GM12878 (cell line): ENCODE results near the gene MICAL3. TPM values are rescaled to one million over a fixed set of nuclear protein-coding genes. Genes with fewer than 3 reads are reported as not detected.

Experiments
- ATAC-seq: fragments of 200-7000 bp; cut with Tn5 transposase; 3 replicates; pipeline ENCODE4 v1.9.1; 2020; ENCODE audit warnings: mild to moderate bottlenecking, moderate library complexity
- BruUV-seq: library from RNA; stranded (reverse); fragments of 400-500 nt; replicated peaks from 2 replicates; lab custom pipeline; 2021; lab: Mats Ljungman, UMichigan
- CTCF ChIA-PET: fragments of 300-600 bp; sonication (Branson Sonifier 250); formaldehyde crosslinking; extraction: SDS; loops from one replicate; lab custom pipeline; 2021; ENCODE audit warnings: inconsistent platforms; lab: Yijun Ruan, JAX
- POLR2A ChIA-PET: fragments of 350-600 bp; formaldehyde crosslinking; extraction: SDS; loops from one replicate; lab custom pipeline; 2021; ENCODE audit warnings: inconsistent platforms; lab: Charles Lee
- RAD21 ChIA-PET: fragments of 300-600 bp; sonication (Branson Sonifier 250); formaldehyde crosslinking; loops from one replicate; lab custom pipeline; 2023; ENCODE audit warnings: antibody characterized with exemption; ENCODE audit not compliant: unreplicated experiment; lab: Charles Lee
- SMC1A ChIA-PET: fragments of 300-600 bp; sonication (Branson Sonifier 250); formaldehyde crosslinking; loops from one replicate; lab custom pipeline; 2023; ENCODE audit not compliant: unreplicated experiment, uncharacterized antibody; lab: Charles Lee
- DNase-seq: peaks from one replicate; pipeline ENCODE4 v3.0.0-alpha.2; 2011; ENCODE audit warnings: low read depth, low spot score
- FAIRE-seq: peaks from 3 replicates; lab custom pipeline; 2011; peaks lifted over from hg19 to GRCh38; lab: Jason Lieb, UNC
- H2AFZ ChIP-seq: 2 replicates; pipeline ENCODE4 v1.6.0; 2011; ENCODE audit warnings: low read depth, low read length, control low read depth; ENCODE audit not compliant: control insufficient read depth
- H3K27ac ChIP-seq: 2 replicates; pipeline ENCODE4 v1.5.1; 2011; ENCODE audit warnings: control low read depth; ENCODE audit not compliant: control insufficient read depth, insufficient read depth
- H3K27me3 ChIP-seq, 2 experiments: replicated peaks in 1 of 2; 2 replicates each; pipeline versions ENCODE4 v1.6.0 to v1.6.1; 2011; ENCODE audit warnings: low read length in 1 of 2; ENCODE audit not compliant: control insufficient read depth in 2 of 2, insufficient read depth in 2 of 2
- H3K36me3 ChIP-seq, 2 experiments: 2 replicates each; pipeline ENCODE4 v1.5.1; 2011; ENCODE audit warnings: low read length in 1 of 2; ENCODE audit not compliant: control insufficient read depth in 2 of 2, insufficient read depth in 2 of 2
- H3K4me1 ChIP-seq: 2 replicates; pipeline ENCODE4 v1.6.1; 2011; ENCODE audit warnings: mild to moderate bottlenecking, low read length, moderate library complexity, mixed read lengths; ENCODE audit not compliant: control insufficient read depth, insufficient read depth
- H3K4me2 ChIP-seq: 2 replicates; pipeline ENCODE4 v1.6.0; 2011; ENCODE audit warnings: control low read depth; ENCODE audit not compliant: control insufficient read depth, insufficient read depth
- H3K4me3 ChIP-seq: fragments of 200-600 bp; sonication (generic); 2 replicates; pipeline ENCODE4 v1.5.1; 2016
- H3K79me2 ChIP-seq: 2 replicates; pipeline ENCODE4 v1.6.0; 2011; ENCODE audit warnings: low read length; ENCODE audit not compliant: control insufficient read depth, insufficient read depth
- H3K9ac ChIP-seq: 2 replicates; pipeline ENCODE4 v1.8.0; 2011; ENCODE audit warnings: low read length, control low read depth, mixed read lengths; ENCODE audit not compliant: control insufficient read depth, insufficient read depth
- H3K9me3 ChIP-seq: replicated peaks from 3 replicates; pipeline ENCODE4 v1.5.1; 2011; ENCODE audit warnings: mild to moderate bottlenecking, low read length; ENCODE audit not compliant: control insufficient read depth, insufficient read depth
- H4K20me1 ChIP-seq: 2 replicates; pipeline ENCODE4 v1.6.0; 2011; ENCODE audit not compliant: control insufficient read depth, insufficient read depth
- CREM ChIP-seq: IDR thresholded peaks from 2 replicates; pipeline ENCODE4 v1.6.1; 2014; ENCODE audit warnings: antibody characterized with exemption, low read depth
- EED ChIP-seq: sonication (generic); IDR thresholded peaks from 2 replicates; pipeline ENCODE4 v1.6.1; 2016; ENCODE audit warnings: antibody characterized with exemption, low read depth
- ESRRA ChIP-seq: IDR thresholded peaks from 2 replicates; pipeline ENCODE4 v1.6.1; 2012; ENCODE audit warnings: mild to moderate bottlenecking, low read length, improper control_type of control experiment
- ETV6 ChIP-seq, 2 experiments: fragments of 450-650 bp in 1 of 2; IDR thresholded peaks in 1 of 2; conservative IDR thresholded peaks in 1 of 2; 2 replicates each; pipeline ENCODE4 v1.6.1; 2014; ENCODE audit warnings: antibody characterized with exemption in 1 of 2, borderline replicate concordance in 1 of 2, low read depth in 1 of 2, mild to moderate bottlenecking in 1 of 2, moderate library complexity in 1 of 2
- EZH2 ChIP-seq: IDR thresholded peaks from 2 replicates; pipeline ENCODE4 v1.6.1; 2012; ENCODE audit warnings: low read depth, mild to moderate bottlenecking, control low read depth, inconsistent platforms, low read length, borderline replicate concordance; ENCODE audit not compliant: control insufficient read depth
- FOXM1 ChIP-seq: IDR thresholded peaks from 2 replicates; pipeline ENCODE4 v1.6.1; 2012; ENCODE audit warnings: low read depth, mild to moderate bottlenecking, inconsistent platforms, low read length, moderate library complexity
- NFXL1 ChIP-seq: fragments of 450-650 bp; IDR thresholded peaks from 2 replicates; pipeline ENCODE4 v1.6.1; 2017; ENCODE audit warnings: antibody characterized with exemption, mild to moderate bottlenecking, borderline replicate concordance
- NFYA ChIP-seq: IDR thresholded peaks from 2 replicates; pipeline ENCODE4 v1.6.1; 2011; ENCODE audit warnings: low read depth, mild to moderate bottlenecking, low read length, improper control_type of control experiment, borderline replicate concordance
- PAX8 ChIP-seq: fragments of 450-650 bp; IDR thresholded peaks from 2 replicates; pipeline ENCODE4 v1.6.1; 2017; ENCODE audit warnings: mild to moderate bottlenecking, moderate library complexity
- RAD51 ChIP-seq: fragments of 450-650 bp; IDR thresholded peaks from 2 replicates; pipeline ENCODE4 v1.6.1; 2016; ENCODE audit warnings: moderate library complexity, mild to moderate bottlenecking, inconsistent platforms
- SIX5 ChIP-seq: IDR thresholded peaks from 2 replicates; pipeline ENCODE4 v1.6.1; 2011; ENCODE audit warnings: mild to moderate bottlenecking, low read depth, low read length, moderate library complexity; ENCODE audit not compliant: severe bottlenecking
- SMAD5 ChIP-seq: IDR thresholded peaks from 2 replicates; pipeline ENCODE4 v1.6.1; 2016; ENCODE audit warnings: antibody characterized with exemption, low read depth
- SUPT20H ChIP-seq: IDR thresholded peaks from 2 replicates; pipeline ENCODE4 v1.6.1; 2011; ENCODE audit warnings: low read depth, mild to moderate bottlenecking, low read length, moderate library complexity, borderline replicate concordance; ENCODE audit not compliant: control insufficient read depth
- WGBS: methylation state at CpG from one replicate; pipeline ENCODE4 v1.1.6; 2016; ENCODE audit warnings: low lambda C conversion rate; ENCODE audit not compliant: insufficient replicate concordance, insufficient coverage; ENCODE audit errors: missing lambda C conversion rate; 5-methylcytosine and 5-hydroxymethylcytosine counted together
- in situ Hi-C: fragments of 300-500 bp; cut with MboI; formaldehyde crosslinking; loops from 9 replicates; pipeline ENCODE4 v1.14.3; 2018; ENCODE audit warnings: mixed read lengths
- intact Hi-C: fragments of 100-400 bp; cut with micrococcal nuclease; formaldehyde crosslinking; loops from one replicate; pipeline ENCODE4 v1.14.2; 2022; ENCODE audit not compliant: unreplicated experiment
- polyA plus RNA-seq, 11 experiments: library from polyadenylated mRNA; depleted of rRNA in 4 of 11; unstranded in 6 of 11; stranded (reverse) in 5 of 11; fragments of >200 nt; fragmentation: Nextera tagmentation in 4 of 11; fragmentation: Illumina TruSeq in 1 of 11; extraction: Ambion mirVana in 4 of 11; extraction: Trizol in 1 of 11; gene quantifications; 1 replicate in 1 of 11; 2 replicates in 10 of 11; pipeline versions ENCODE4 v1.2.1 to v1.2.3, GENCODE V29; 2011 to 2016; ENCODE audit warnings: inconsistent platforms in 2 of 11, missing spikeins in 2 of 11, low read depth in 1 of 11
- total RNA-seq, 4 experiments: library from RNA; depleted of rRNA in 3 of 4; stranded (reverse); fragments of >200 nt in 3 of 4; fragmentation: Illumina TruSeq in 1 of 4; extraction: Trizol in 1 of 4; gene quantifications; 2 replicates each; pipeline versions ENCODE4 v1.2.1 to v1.2.3, GENCODE V29; 2013 to 2021
- TF ChIP-seq, protein P1 (sequence below): fragments of 450-650 bp; IDR thresholded peaks from 2 replicates; pipeline ENCODE4 v1.6.1; 2016; ENCODE audit warnings: mild to moderate bottlenecking
- TF ChIP-seq, protein P2 (sequence below): fragments of 450-650 bp; IDR thresholded peaks from 2 replicates; pipeline ENCODE4 v1.6.1; 2017; ENCODE audit warnings: mild to moderate bottlenecking
- TF ChIP-seq, protein P3 (sequence below): fragments of 450-650 bp; IDR thresholded peaks from 2 replicates; pipeline ENCODE4 v1.6.1; 2014; ENCODE audit warnings: mild to moderate bottlenecking
- TF ChIP-seq, protein P4 (sequence below): IDR thresholded peaks from 2 replicates; pipeline ENCODE4 v1.6.1; 2011; ENCODE audit warnings: borderline replicate concordance, low read depth, mild to moderate bottlenecking, moderate library complexity, low read length; ENCODE audit not compliant: insufficient read depth, poor library complexity, severe bottlenecking

The MICAL3 gene
- total and polyA plus RNA-seq, 10 of the 15 experiments (the other 5 are each of a cell fraction or from before 2014, with no cell fraction given) = 2.6 to 92.2 (median 24.0) TPM

DNA sequence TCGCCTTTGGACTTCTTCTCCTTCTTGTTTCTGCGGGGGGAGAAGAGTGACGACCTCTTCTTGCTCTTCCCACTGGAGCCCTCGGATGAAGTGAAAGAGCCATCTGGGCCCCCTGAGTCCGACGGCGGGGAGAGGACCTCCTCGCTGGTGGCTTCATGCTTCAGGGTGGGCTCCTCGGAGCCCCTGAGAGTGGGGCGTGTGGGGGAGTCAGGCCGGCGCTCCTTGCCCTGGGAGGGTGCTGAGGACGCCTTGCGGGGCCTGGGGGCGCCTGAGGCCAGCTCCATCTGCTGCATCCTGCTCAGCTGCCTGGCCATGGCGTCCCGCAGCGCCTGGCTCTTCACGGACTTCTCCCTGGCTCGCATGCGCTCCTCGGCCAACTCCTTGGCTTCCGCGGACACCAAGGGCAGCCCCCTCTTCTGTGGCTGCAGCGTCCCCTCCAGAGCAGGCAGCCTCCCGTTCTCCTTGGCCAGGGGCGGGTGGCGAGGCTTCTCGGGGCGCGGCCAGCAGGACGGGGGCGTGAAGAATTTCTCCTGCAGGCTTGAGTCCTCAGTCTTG, 206.8 kb downstream of the MICAL3 start (continued):
- TF ChIP-seq, protein P1, sequence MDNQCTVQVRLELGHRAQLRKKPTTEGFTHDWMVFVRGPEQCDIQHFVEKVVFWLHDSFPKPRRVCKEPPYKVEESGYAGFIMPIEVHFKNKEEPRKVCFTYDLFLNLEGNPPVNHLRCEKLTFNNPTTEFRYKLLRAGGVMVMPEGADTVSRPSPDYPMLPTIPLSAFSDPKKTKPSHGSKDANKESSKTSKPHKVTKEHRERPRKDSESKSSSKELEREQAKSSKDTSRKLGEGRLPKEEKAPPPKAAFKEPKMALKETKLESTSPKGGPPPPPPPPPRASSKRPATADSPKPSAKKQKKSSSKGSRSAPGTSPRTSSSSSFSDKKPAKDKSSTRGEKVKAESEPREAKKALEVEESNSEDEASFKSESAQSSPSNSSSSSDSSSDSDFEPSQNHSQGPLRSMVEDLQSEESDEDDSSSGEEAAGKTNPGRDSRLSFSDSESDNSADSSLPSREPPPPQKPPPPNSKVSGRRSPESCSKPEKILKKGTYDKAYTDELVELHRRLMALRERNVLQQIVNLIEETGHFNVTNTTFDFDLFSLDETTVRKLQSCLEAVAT = no peak
- TF ChIP-seq, protein P2, sequence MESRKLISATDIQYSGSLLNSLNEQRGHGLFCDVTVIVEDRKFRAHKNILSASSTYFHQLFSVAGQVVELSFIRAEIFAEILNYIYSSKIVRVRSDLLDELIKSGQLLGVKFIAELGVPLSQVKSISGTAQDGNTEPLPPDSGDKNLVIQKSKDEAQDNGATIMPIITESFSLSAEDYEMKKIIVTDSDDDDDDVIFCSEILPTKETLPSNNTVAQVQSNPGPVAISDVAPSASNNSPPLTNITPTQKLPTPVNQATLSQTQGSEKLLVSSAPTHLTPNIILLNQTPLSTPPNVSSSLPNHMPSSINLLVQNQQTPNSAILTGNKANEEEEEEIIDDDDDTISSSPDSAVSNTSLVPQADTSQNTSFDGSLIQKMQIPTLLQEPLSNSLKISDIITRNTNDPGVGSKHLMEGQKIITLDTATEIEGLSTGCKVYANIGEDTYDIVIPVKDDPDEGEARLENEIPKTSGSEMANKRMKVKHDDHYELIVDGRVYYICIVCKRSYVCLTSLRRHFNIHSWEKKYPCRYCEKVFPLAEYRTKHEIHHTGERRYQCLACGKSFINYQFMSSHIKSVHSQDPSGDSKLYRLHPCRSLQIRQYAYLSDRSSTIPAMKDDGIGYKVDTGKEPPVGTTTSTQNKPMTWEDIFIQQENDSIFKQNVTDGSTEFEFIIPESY = no peak
- TF ChIP-seq EZH2 = no peak
- no peak for TF ChIP-seq SMAD5
- TF ChIP-seq FOXM1 = no peak
- TF ChIP-seq NFYA = no peak
- TF ChIP-seq, all 136 proteins: peak for 0

DNA sequence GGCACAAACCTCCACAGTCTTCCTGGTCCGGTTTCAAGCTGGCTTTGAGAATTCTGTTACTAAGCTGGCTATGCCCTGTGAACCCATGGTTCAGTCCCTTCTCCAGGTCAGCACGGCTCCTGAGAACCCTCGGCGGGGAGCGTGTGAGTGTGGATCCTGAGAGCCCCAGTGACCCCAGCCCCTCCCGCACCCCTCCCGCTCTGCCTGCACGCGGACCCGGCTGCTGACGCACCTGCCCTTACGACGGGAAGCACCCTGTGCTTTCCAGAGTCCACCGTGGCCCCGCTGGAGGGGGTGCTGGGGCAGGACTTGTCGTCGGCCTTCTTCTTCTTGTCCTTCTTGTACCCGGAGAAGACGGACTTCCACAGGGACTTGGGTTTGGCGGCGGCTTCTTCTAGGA, 207.3 kb downstream of the MICAL3 start:
- H3K9ac ChIP-seq = no peak overlapping the region
- no peak overlapping the region for H3K27ac ChIP-seq
- no peak overlapping the region for H2AFZ ChIP-seq
- H3K27me3 ChIP-seq = no peaks in the 10 kb centered on the region
- H3K36me3 ChIP-seq = peaks cover 8 to 29% of the 10 kb centered on the region in 2 experiments
- no peak overlapping the region for H3K4me2 ChIP-seq
- ChIA-PET CTCF (no interaction called here), SMC1A (interaction anchor here (0.6 kb wide), 1 partner anchor 26 kb away, joined by 3 read pairs; no protein-coding TSS in a partner anchor), RAD21 (interaction anchor here (0.6 kb wide), 1 partner anchor 826 kb away, joined by 3 read pairs; no protein-coding TSS in a partner anchor), POLR2A (no interaction called here)
- no peaks in the 10 kb centered on the region for H3K9me3 ChIP-seq
- BruUV-seq = no TSS peak
- in situ Hi-C loops (no loop called here), intact Hi-C loops (no loop called here)
- WGBS = 89% methylated on average over 17 of the region's 21 CpGs
- no peak overlapping the region for H3K4me3 ChIP-seq
- FAIRE-seq (no peak), DNase-seq (no peak), ATAC-seq (no peak)
- H3K4me1 ChIP-seq = no peaks in the 10 kb centered on the region
- no peaks in the 10 kb centered on the region for H4K20me1 ChIP-seq
- no peaks in the 10 kb centered on the region for H3K79me2 ChIP-seq
- TF ChIP-seq SIX5 (no peak), CREM (no peak), NFXL1 (no peak), ESRRA (no peak), PAX8 (no peak), SUPT20H (no peak), EED (no peak), RAD51 (no peak), NFYA (no peak), ETV6 (conservative IDR thresholded peaks at IDR 0.05 in 1 of 2, IDR thresholded peaks at IDR 0.05 in 1 of 2; ENCODE audit: borderline replicate concordance in 1 of 2, low read depth in 1 of 2) (no peak)
- TF ChIP-seq, protein P3, sequence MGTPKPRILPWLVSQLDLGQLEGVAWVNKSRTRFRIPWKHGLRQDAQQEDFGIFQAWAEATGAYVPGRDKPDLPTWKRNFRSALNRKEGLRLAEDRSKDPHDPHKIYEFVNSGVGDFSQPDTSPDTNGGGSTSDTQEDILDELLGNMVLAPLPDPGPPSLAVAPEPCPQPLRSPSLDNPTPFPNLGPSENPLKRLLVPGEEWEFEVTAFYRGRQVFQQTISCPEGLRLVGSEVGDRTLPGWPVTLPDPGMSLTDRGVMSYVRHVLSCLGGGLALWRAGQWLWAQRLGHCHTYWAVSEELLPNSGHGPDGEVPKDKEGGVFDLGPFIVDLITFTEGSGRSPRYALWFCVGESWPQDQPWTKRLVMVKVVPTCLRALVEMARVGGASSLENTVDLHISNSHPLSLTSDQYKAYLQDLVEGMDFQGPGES = no peak
- TF ChIP-seq, protein P4, sequence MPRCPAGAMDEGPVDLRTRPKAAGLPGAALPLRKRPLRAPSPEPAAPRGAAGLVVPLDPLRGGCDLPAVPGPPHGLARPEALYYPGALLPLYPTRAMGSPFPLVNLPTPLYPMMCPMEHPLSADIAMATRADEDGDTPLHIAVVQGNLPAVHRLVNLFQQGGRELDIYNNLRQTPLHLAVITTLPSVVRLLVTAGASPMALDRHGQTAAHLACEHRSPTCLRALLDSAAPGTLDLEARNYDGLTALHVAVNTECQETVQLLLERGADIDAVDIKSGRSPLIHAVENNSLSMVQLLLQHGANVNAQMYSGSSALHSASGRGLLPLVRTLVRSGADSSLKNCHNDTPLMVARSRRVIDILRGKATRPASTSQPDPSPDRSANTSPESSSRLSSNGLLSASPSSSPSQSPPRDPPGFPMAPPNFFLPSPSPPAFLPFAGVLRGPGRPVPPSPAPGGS = no peak
